Sigmoid colon (tissue), 7 donors: Measurements from ENCODE around the gene ARRDC3. TPM values are rescaled to one million over a fixed set of nuclear protein-coding genes. Genes with fewer than 3 reads are reported as not detected.

Experiments
- DNase-seq: peaks from one replicate; pipeline ENCODE4 v3.0.0-alpha.2; 2019
- H3K27ac ChIP-seq, 4 donors: fragments of 200-600 bp; sonication (generic); one replicate each; pipeline ENCODE4 v1.5.1; 2016 to 2019; ENCODE audit warnings: mild to moderate bottlenecking in 1 of 4
- H3K27me3 ChIP-seq, 3 donors: fragments of 200-600 bp; sonication (generic); one replicate each; pipeline ENCODE4 v1.5.1; 2019; ENCODE audit warnings: mild to moderate bottlenecking in 1 of 3
- H3K36me3 ChIP-seq, 4 donors: fragments of 200-600 bp; sonication (generic); one replicate each; pipeline ENCODE4 v1.5.1; 2016 to 2019
- H3K4me1 ChIP-seq, 4 donors: fragments of 200-600 bp; sonication (generic); one replicate each; pipeline ENCODE4 v1.5.1; 2017 to 2019
- H3K4me3 ChIP-seq, 4 donors: fragments of 200-600 bp; sonication (generic); one replicate each; pipeline ENCODE4 v1.5.1; 2017 to 2019; ENCODE audit warnings: mild to moderate bottlenecking in 2 of 4, moderate library complexity in 1 of 4
- H3K9me3 ChIP-seq, 4 donors: fragments of 200-600 bp in 3 of 4; sonication (generic) in 3 of 4; one replicate each; pipeline versions ENCODE4 v1.5.1 to v1.6.1; 2013 to 2019
- EP300 ChIP-seq, 4 donors: sonication (generic); formaldehyde crosslinking; IDR thresholded peaks; one replicate each; pipeline ENCODE4 v1.6.1; 2017; ENCODE audit warnings: antibody characterized with exemption in 4 of 4
- POLR2A ChIP-seq, 2 donors: fragments of 450-650 bp; IDR thresholded peaks; one replicate each; pipeline ENCODE4 v1.6.1; 2016; ENCODE audit warnings: antibody characterized with exemption in 2 of 2, mild to moderate bottlenecking in 2 of 2, moderate library complexity in 2 of 2
- POLR2AphosphoS5 ChIP-seq, 4 donors: sonication (generic); formaldehyde crosslinking; IDR thresholded peaks; one replicate each; pipeline ENCODE4 v1.6.1; 2017; ENCODE audit warnings: antibody characterized with exemption in 4 of 4
- WGBS, 2 donors: extraction: QIAGEN DNeasy Blood & Tissue Kit; methylation state at CpG; one replicate each; pipeline ENCODE4 v1.1.7; 2013; 5-methylcytosine and 5-hydroxymethylcytosine counted together
- intact Hi-C: fragments of 100-400 bp; cut with DNase I; formaldehyde crosslinking; loops from one replicate; pipeline ENCODE4 v1.15.1; 2023
- polyA plus RNA-seq, 3 donors: library from polyadenylated mRNA; stranded (reverse); fragments of 200-250 nt; gene quantifications; one replicate each; pipeline ENCODE4 v1.2.3, GENCODE V29; 2013
- total RNA-seq, 4 donors: library from RNA; depleted of rRNA; stranded (reverse); fragments of >200 nt; gene quantifications; one replicate each; pipeline ENCODE4 v1.1.0, GENCODE V29; 2016
- TF ChIP-seq, protein P1 (sequence below), 4 experiments: fragments of 450-650 bp in 3 of 4; fragments of 200-600 bp in 1 of 4; IDR thresholded peaks; one replicate each; pipeline ENCODE4 v1.5.1; 2016 to 2019; ENCODE audit warnings: antibody characterized with exemption in 4 of 4, mild to moderate bottlenecking in 3 of 4, moderate library complexity in 2 of 4
- donor health status: healthy with polysubstance abuse.
- donor health status: Bipolar disorder and iron deficiency.
- donor health status: healthy.

ARRDC3 gene
- total and polyA plus RNA-seq, 7 donors, result 9.7 to 66.7 (median 35.2) TPM

DNA sequence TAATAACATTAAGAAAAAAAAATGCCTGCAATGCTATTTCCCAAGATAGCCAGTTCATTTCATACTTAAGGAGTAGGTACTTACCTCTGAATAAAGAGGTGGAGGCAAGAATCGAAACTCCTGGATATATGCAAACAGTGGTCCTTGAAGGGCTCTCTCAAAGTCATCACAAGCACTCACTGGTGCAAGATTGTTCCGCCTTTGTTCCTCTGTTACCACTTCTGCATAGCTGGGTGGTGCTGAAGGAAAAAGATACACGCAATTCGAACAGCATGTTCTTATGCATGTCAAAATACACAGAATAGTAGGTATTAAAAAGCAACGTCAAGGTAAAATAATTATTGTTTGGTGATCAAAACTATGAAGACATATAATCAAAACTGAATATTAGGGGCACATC is 9.5 kb downstream of the ARRDC3 start:
- H3K36me3 ChIP-seq, result peaks cover 16 to 91% (median 39%) of the 10 kb centered on the region in 4 donors
- H3K27me3 ChIP-seq, result no peaks in the 10 kb centered on the region
- H3K4me3 ChIP-seq, result no peak overlapping the region
- no peaks in the 10 kb centered on the region for H3K9me3 ChIP-seq
- peak overlapping the region in 1 of 4 donors; percentile 43 for H3K27ac ChIP-seq
- intact Hi-C loops, result no loop called here
- no peak for TF ChIP-seq POLR2AphosphoS5 (IDR thresholded peaks at IDR 0.05)
- TF ChIP-seq, protein P1, sequence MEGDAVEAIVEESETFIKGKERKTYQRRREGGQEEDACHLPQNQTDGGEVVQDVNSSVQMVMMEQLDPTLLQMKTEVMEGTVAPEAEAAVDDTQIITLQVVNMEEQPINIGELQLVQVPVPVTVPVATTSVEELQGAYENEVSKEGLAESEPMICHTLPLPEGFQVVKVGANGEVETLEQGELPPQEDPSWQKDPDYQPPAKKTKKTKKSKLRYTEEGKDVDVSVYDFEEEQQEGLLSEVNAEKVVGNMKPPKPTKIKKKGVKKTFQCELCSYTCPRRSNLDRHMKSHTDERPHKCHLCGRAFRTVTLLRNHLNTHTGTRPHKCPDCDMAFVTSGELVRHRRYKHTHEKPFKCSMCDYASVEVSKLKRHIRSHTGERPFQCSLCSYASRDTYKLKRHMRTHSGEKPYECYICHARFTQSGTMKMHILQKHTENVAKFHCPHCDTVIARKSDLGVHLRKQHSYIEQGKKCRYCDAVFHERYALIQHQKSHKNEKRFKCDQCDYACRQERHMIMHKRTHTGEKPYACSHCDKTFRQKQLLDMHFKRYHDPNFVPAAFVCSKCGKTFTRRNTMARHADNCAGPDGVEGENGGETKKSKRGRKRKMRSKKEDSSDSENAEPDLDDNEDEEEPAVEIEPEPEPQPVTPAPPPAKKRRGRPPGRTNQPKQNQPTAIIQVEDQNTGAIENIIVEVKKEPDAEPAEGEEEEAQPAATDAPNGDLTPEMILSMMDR (IDR thresholded peaks at IDR 0.05), result no peak
- no peak for TF ChIP-seq POLR2A (IDR thresholded peaks at IDR 0.05)
- TF ChIP-seq EP300 (IDR thresholded peaks at IDR 0.05), result no peak
- whole genome bisulfite sequencing, 2 donors, result 80 to 89% methylated on average over 5 of the region's 5 CpGs
- H3K4me1 ChIP-seq, result peaks cover 0 to 62% (median 40%) of the 10 kb centered on the region in 4 donors
- no peak for DNase-seq

DNA sequence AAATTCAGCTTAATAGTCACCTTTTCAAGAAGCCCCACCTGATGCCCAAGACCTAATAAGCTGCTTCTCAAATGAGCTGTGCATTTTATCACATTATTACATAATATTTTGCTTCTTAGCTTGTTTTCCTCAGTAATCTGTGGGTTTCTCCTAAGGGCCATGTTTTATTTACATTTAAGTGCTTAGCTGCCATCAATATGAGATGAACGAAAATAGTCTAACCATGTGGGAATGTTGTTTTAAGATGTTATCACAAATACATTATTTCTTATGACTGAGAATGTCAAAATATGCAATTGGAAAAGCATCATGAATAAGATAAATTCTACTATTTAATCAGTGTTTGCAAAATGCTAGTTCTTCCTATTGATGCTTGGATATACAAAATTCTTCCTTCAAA is 10.1 kb downstream of the ARRDC3 start:
- Histone ChIP-seq H3K9me3 (no peaks in the 10 kb centered on the region), H3K36me3 (peaks cover 16 to 95% (median 39%) of the 10 kb centered on the region in 4 donors), H3K4me1 (peaks cover 0 to 56% (median 34%) of the 10 kb centered on the region in 4 donors), H3K27me3 (no peaks in the 10 kb centered on the region), H3K4me3 (no peak overlapping the region), H3K27ac (peak overlapping the region in 2 of 4 donors; percentile 28 to 30)
- no peak for DNase-seq
- 78 to 84% methylated on average over 1 of the region's 1 CpG for WGBS, 2 donors
- intact Hi-C loops, result no loop called here
- TF ChIP-seq POLR2AphosphoS5 (IDR thresholded peaks at IDR 0.05), result no peak
- TF ChIP-seq, protein P1 (IDR thresholded peaks at IDR 0.05), result no peak
- TF ChIP-seq POLR2A (IDR thresholded peaks at IDR 0.05), result no peak
- TF ChIP-seq EP300 (IDR thresholded peaks at IDR 0.05), result no peak

DNA sequence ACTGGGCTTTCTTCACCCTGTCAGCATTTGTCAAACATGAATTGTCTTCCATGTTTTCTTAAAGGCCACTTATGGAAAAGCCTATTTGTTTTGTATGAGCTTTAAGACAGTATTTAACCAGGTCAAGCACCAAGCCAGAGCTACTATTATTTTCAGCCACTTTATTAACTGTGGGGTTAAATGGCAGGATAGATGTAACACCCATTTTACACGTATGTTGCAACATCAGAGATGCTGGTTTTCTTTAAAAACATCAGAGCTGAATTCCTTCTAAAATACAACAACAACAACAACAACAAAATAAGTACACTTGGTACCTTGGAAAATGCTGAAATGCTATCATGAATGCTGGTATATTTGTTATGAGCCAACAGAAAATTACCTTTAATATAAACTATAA is 13.6 kb downstream of the ARRDC3 start:
- 41 to 64% methylated on average over 1 of the region's 1 CpG for WGBS, 2 donors
- Histone ChIP-seq H3K4me1 (peaks cover 0 to 32% (median 10%) of the 10 kb centered on the region in 4 donors), H3K9me3 (no peaks in the 10 kb centered on the region), H3K27ac (peak overlapping the region in 2 of 4 donors; percentile 5 to 28), H3K27me3 (no peaks in the 10 kb centered on the region), H3K36me3 (peaks cover 12 to 71% (median 26%) of the 10 kb centered on the region in 4 donors), H3K4me3 (no peak overlapping the region)
- intact Hi-C loops, result no loop called here
- DNase-seq, result no peak
- TF ChIP-seq, protein P1 (IDR thresholded peaks at IDR 0.05), result no peak
- TF ChIP-seq POLR2AphosphoS5 (IDR thresholded peaks at IDR 0.05), result no peak
- TF ChIP-seq EP300 (IDR thresholded peaks at IDR 0.05), result no peak
- no peak for TF ChIP-seq POLR2A (IDR thresholded peaks at IDR 0.05)

DNA sequence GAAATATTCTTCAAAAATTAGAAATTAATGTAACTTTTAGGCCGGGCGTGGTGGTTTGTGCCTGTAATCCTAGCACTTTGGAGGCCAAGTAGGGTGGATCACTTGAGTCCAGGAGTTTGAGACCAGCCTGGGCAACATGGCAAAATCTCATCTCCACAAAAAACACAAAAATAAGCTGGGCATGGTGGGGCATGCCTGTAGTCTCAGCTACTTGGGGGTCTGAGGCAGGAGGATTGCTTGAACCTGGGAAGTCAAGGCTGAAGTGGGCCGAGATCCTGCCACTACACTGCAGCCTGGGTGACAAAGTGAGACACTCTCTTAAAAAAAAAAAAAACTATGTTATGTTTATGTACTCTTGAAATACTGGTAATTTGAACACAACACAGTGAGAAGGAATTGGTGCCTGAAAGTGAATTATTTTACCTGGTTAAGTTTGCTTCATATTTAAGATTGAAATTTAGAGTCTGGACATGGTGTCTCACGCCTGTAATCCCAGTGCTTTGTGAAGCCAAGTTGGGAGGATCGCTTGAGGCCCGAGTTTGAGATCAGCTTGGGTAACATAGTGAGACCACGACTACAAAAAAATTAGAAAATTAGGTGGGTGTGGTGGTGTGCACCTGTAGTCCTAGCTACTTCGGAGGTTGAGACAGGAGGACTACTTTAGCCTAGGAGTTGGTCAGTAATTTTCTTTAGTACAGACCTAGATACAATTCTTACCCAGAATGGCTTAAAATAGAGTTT is 15.0 kb downstream of the ARRDC3 start:
- no peak overlapping the region for H3K4me3 ChIP-seq
- peaks cover 0 to 23% (median 9%) of the 10 kb centered on the region in 4 donors for H3K4me1 ChIP-seq
- TF ChIP-seq POLR2AphosphoS5 (IDR thresholded peaks at IDR 0.05) (no peak), POLR2A (IDR thresholded peaks at IDR 0.05) (no peak)
- no peak overlapping the region for H3K27ac ChIP-seq
- intact Hi-C loops, result no loop called here
- H3K9me3 ChIP-seq, result no peaks in the 10 kb centered on the region
- no peaks in the 10 kb centered on the region for H3K27me3 ChIP-seq
- DNase-seq, result no peak
- peaks cover 7 to 57% (median 16%) of the 10 kb centered on the region in 4 donors for H3K36me3 ChIP-seq
- 92 to 95% methylated on average over 8 of the region's 8 CpGs for WGBS, 2 donors

DNA sequence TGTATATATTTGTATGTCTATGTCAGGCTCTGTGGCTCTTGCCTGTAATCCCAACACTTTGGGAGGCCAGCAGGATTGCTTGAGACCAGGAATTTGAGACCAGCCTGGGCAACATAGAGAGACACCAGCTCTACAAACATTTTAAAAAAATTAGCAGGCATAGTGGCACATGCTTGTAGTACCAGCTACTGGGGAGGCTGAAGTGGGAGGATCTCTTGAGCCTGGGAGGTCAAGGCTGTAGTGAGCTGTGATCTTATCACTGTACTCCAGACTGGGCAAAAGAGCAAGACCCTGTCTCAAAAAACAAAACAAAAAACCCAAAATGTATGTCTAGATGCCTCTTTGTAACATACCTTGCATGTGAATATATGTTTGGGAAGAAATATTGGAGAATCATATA is 15.8 kb downstream of the ARRDC3 start:
- TF ChIP-seq EP300 (IDR thresholded peaks at IDR 0.05) (no peak), POLR2AphosphoS5 (IDR thresholded peaks at IDR 0.05) (no peak), POLR2A (IDR thresholded peaks at IDR 0.05) (no peak)
- TF ChIP-seq, protein P1 (IDR thresholded peaks at IDR 0.05), result no peak
- H3K4me1 ChIP-seq, result peaks cover 0 to 18% (median 8%) of the 10 kb centered on the region in 4 donors
- peaks cover 7 to 51% (median 14%) of the 10 kb centered on the region in 4 donors for H3K36me3 ChIP-seq
- H3K27me3 ChIP-seq, result no peaks in the 10 kb centered on the region
- intact Hi-C loops, result no loop called here
- H3K27ac ChIP-seq, result no peak overlapping the region
- DNase-seq, result no peak
- H3K9me3 ChIP-seq, result no peaks in the 10 kb centered on the region
- no peak overlapping the region for H3K4me3 ChIP-seq
